Neural cell (in vitro differentiated cells): ENCODE data around the gene SKIC8. TPM values are rescaled to one million over a fixed set of nuclear protein-coding genes. Genes with fewer than 3 reads are reported as not detected.

ENCODE experiments used
- H2AFZ ChIP-seq: fragments of 200-600, 300-800 bp; sonication (generic), shearing (Covaris generic); 2 replicates; pipeline ENCODE4 v1.6.0; 2014; ENCODE audit warnings: low read depth, mild to moderate bottlenecking, antibody characterized with exemption, low read length, moderate library complexity
- H3F3A ChIP-seq: fragments of 200-600 bp; shearing (Covaris generic); 2 replicates; pipeline ENCODE4 v1.6.1; 2016; ENCODE audit warnings: mild to moderate bottlenecking, moderate library complexity, mixed read lengths, antibody characterized with exemption, low read length; ENCODE audit not compliant: insufficient read depth, poor library complexity, severe bottlenecking
- H3K27ac ChIP-seq: fragments of 200-600, 300-800 bp; sonication (generic), shearing (Covaris generic); 2 replicates; pipeline ENCODE4 v1.5.1; 2014; ENCODE audit warnings: mild to moderate bottlenecking, low read length, moderate library complexity
- H3K27me3 ChIP-seq: fragments of 300-800, 200-600 bp; sonication (generic), shearing (Covaris generic); 2 replicates; pipeline ENCODE4 v1.6.0; 2014; ENCODE audit warnings: mild to moderate bottlenecking, low read depth, low read length, moderate library complexity; ENCODE audit not compliant: insufficient read depth
- H3K36me3 ChIP-seq: fragments of 300-800, 200-600 bp; sonication (generic), shearing (Covaris generic); 2 replicates; pipeline ENCODE4 v1.5.1; 2014; ENCODE audit warnings: mild to moderate bottlenecking, antibody characterized with exemption, low read length, moderate library complexity; ENCODE audit not compliant: insufficient read depth
- H3K4me2 ChIP-seq: fragments of 300-800, 200-600 bp; sonication (generic), shearing (Covaris generic); 2 replicates; pipeline ENCODE4 v1.6.0; 2014; ENCODE audit warnings: mild to moderate bottlenecking, low read length
- H3K4me3 ChIP-seq: fragments of 300-800, 200-600 bp; sonication (generic), shearing (Covaris generic); 2 replicates; pipeline ENCODE4 v1.5.1; 2014; ENCODE audit warnings: mild to moderate bottlenecking, low read length, moderate library complexity
- H3K79me2 ChIP-seq: fragments of 200-600 bp; shearing (Covaris generic); replicated peaks from 2 replicates; pipeline ENCODE4 v1.6.0; 2014; ENCODE audit warnings: mild to moderate bottlenecking, low read length, moderate library complexity; ENCODE audit not compliant: insufficient read depth
- H3K9ac ChIP-seq: fragments of 300-800, 200-600 bp; sonication (generic), shearing (Covaris generic); 2 replicates; pipeline ENCODE4 v1.6.1; 2016; ENCODE audit warnings: mild to moderate bottlenecking, low read length, mixed read lengths
- H3K9me2 ChIP-seq: fragments of 200-600 bp; shearing (Covaris generic); 2 replicates; pipeline ENCODE4 v1.6.1; 2016; ENCODE audit warnings: mild to moderate bottlenecking, low read length, mixed read lengths; ENCODE audit not compliant: insufficient read depth
- H3K9me3 ChIP-seq: fragments of 200-600, 300-800 bp; sonication (generic), shearing (Covaris generic); 2 replicates; pipeline ENCODE4 v1.6.1; 2016; ENCODE audit warnings: mild to moderate bottlenecking, mixed run types, low read length, moderate library complexity, mixed read lengths
- H4K20me1 ChIP-seq: fragments of 200-600 bp; shearing (Covaris generic); 2 replicates; pipeline ENCODE4 v1.6.1; 2016; ENCODE audit warnings: mild to moderate bottlenecking, mixed run types; ENCODE audit not compliant: insufficient read depth
- EP300 ChIP-seq: fragments of 450-650 bp; conservative IDR thresholded peaks from 2 replicates; pipeline ENCODE4 v1.6.1; 2014; ENCODE audit warnings: antibody characterized with exemption, mild to moderate bottlenecking, moderate library complexity; ENCODE audit not compliant: poor library complexity, severe bottlenecking
- EZH2 ChIP-seq: fragments of 200-600, 300-800 bp; shearing (Covaris generic), sonication (generic); IDR thresholded peaks from 2 replicates; pipeline ENCODE4 v1.6.1; 2014; ENCODE audit warnings: antibody characterized with exemption, low read length, borderline replicate concordance, mild to moderate bottlenecking; ENCODE audit not compliant: insufficient read depth, poor library complexity, severe bottlenecking
- MXI1 ChIP-seq: fragments of 450-650 bp; conservative IDR thresholded peaks from 2 replicates; pipeline ENCODE4 v1.6.1; 2014; ENCODE audit warnings: antibody characterized with exemption, mild to moderate bottlenecking; ENCODE audit not compliant: poor library complexity, severe bottlenecking
- POLR2AphosphoS5 ChIP-seq: IDR thresholded peaks from 2 replicates; pipeline ENCODE4 v1.6.1; 2012
- RAD21 ChIP-seq: fragments of 450-650 bp; conservative IDR thresholded peaks from 2 replicates; pipeline ENCODE4 v1.6.1; 2014; ENCODE audit warnings: antibody characterized with exemption, mild to moderate bottlenecking, moderate library complexity
- SMC3 ChIP-seq: fragments of 450-650 bp; conservative IDR thresholded peaks from 2 replicates; pipeline ENCODE4 v1.6.1; 2014; ENCODE audit warnings: antibody characterized with exemption, mild to moderate bottlenecking, moderate library complexity; ENCODE audit not compliant: poor library complexity
- TAF1 ChIP-seq: IDR thresholded peaks from 2 replicates; pipeline ENCODE4 v1.6.1; 2012; ENCODE audit warnings: low read depth
- polyA plus RNA-seq: library from polyadenylated mRNA; depleted of rRNA; stranded (reverse); fragments of >200 nt; gene quantifications from 2 replicates; pipeline ENCODE4 v1.2.3, GENCODE V29; 2014
- TF ChIP-seq, protein P1 (sequence below): fragments of 450-650 bp; IDR thresholded peaks from 2 replicates; pipeline ENCODE4 v1.5.1; 2014; ENCODE audit warnings: antibody characterized with exemption, mild to moderate bottlenecking, moderate library complexity; ENCODE audit not compliant: poor library complexity, severe bottlenecking
- TF ChIP-seq, protein P2 (sequence below): IDR thresholded peaks from 2 replicates; pipeline ENCODE4 v1.6.1; 2012; ENCODE audit warnings: borderline replicate concordance

Gene SKIC8
- polyA plus RNA-seq, 1 donor from 2014 or later: 170 TPM

DNA sequence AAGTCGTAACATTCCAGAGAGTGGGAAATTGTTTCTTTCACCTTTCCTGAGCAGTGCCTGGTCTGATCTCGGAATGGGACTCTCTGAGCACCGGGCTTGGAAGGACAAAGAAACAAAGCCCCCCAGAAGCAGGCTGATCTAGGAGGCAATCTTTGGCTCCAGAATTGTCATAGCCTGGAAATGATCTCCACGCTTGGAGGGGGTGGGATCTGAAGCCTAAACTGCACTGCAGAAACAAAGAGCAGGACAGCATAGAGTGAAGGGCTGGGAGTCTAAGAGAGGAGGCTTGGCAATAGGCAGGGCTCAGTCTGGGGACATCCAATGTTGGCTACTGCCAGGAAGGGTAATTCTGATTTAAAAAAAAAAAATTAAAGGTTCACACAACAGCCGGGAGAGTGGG is 42.6 kb upstream of the SKIC8 start:
- Histone ChIP-seq H3K4me3 (no peak overlapping the region), H2AFZ (no peak overlapping the region), H3K9me3 (no peaks in the 10 kb centered on the region), H3K9me2 (no peaks in the 10 kb centered on the region), H3K79me2 (no peaks in the 10 kb centered on the region), H3K27ac (no peak overlapping the region), H3K9ac (no peak overlapping the region), H4K20me1 (no peaks in the 10 kb centered on the region), H3K4me2 (no peak overlapping the region), H3K36me3 (no peaks in the 10 kb centered on the region), H3F3A (no peaks in the 10 kb centered on the region), H3K27me3 (peaks cover 49% of the 10 kb centered on the region)
- TF ChIP-seq EP300 (no peak), POLR2AphosphoS5 (no peak), SMC3 (no peak), MXI1 (no peak), RAD21 (no peak), EZH2 (no peak), TAF1 (no peak)
- TF ChIP-seq, protein P1, sequence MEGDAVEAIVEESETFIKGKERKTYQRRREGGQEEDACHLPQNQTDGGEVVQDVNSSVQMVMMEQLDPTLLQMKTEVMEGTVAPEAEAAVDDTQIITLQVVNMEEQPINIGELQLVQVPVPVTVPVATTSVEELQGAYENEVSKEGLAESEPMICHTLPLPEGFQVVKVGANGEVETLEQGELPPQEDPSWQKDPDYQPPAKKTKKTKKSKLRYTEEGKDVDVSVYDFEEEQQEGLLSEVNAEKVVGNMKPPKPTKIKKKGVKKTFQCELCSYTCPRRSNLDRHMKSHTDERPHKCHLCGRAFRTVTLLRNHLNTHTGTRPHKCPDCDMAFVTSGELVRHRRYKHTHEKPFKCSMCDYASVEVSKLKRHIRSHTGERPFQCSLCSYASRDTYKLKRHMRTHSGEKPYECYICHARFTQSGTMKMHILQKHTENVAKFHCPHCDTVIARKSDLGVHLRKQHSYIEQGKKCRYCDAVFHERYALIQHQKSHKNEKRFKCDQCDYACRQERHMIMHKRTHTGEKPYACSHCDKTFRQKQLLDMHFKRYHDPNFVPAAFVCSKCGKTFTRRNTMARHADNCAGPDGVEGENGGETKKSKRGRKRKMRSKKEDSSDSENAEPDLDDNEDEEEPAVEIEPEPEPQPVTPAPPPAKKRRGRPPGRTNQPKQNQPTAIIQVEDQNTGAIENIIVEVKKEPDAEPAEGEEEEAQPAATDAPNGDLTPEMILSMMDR: no peak
- TF ChIP-seq, protein P2, sequence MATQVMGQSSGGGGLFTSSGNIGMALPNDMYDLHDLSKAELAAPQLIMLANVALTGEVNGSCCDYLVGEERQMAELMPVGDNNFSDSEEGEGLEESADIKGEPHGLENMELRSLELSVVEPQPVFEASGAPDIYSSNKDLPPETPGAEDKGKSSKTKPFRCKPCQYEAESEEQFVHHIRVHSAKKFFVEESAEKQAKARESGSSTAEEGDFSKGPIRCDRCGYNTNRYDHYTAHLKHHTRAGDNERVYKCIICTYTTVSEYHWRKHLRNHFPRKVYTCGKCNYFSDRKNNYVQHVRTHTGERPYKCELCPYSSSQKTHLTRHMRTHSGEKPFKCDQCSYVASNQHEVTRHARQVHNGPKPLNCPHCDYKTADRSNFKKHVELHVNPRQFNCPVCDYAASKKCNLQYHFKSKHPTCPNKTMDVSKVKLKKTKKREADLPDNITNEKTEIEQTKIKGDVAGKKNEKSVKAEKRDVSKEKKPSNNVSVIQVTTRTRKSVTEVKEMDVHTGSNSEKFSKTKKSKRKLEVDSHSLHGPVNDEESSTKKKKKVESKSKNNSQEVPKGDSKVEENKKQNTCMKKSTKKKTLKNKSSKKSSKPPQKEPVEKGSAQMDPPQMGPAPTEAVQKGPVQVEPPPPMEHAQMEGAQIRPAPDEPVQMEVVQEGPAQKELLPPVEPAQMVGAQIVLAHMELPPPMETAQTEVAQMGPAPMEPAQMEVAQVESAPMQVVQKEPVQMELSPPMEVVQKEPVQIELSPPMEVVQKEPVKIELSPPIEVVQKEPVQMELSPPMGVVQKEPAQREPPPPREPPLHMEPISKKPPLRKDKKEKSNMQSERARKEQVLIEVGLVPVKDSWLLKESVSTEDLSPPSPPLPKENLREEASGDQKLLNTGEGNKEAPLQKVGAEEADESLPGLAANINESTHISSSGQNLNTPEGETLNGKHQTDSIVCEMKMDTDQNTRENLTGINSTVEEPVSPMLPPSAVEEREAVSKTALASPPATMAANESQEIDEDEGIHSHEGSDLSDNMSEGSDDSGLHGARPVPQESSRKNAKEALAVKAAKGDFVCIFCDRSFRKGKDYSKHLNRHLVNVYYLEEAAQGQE: no peak

DNA sequence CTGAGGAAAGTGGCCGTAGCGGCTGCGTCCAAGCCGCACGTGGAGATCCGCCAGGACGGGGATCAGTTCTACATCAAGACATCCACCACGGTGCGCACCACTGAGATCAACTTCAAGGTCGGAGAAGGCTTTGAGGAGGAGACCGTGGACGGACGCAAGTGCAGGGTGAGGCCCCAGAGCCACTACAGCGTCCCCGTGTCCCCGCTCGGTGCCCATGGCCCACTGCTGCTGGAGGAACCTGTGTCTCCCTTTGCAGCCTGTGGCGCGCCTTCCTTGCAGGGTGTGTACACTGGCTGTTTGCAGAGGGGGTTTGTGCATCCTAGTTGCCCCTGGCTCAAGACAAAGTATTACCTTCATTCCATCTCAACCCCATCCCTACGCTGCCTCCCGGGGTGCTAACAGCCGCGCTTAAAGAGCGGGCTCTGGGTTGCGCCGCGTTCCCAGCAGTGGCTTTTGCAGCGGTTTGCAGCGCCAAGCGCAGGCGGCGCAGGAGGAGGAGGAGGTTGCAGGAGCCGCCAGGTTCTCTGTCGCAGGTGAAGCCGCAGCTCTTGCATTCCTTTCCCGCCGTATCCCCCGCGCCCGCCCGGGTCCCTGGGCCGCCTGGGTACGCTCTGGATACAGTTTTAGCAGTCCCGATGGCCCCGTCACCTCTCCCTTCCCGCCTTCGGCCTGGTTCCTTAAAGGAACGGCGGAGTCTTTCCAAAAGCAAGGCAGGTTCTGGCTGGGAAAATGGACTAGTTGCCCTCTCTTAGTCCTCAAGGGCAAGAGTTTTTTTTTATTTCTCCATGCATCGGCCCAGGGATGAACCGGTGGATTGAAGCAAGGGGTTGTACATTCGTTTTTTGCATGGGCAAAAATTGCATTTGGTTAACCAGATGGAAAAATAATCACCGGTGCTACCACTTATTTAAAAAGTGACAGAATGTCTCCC is 41.9 kb upstream of the SKIC8 start:
- no peaks in the 10 kb centered on the region for H3K9me3 ChIP-seq
- no peaks in the 10 kb centered on the region for H3K9me2 ChIP-seq
- peak overlapping the region; percentile 21 for H2AFZ ChIP-seq
- H3F3A ChIP-seq: no peaks in the 10 kb centered on the region
- H3K9ac ChIP-seq: peak overlapping the region; percentile 35
- no peak overlapping the region for H3K27ac ChIP-seq
- TF ChIP-seq, protein P1: peak; percentile 43
- no peak for TF ChIP-seq SMC3
- peak; percentile 10 for TF ChIP-seq MXI1
- no peak for TF ChIP-seq EP300
- TF ChIP-seq, protein P2: no peak
- TF ChIP-seq EZH2: no peak
- TF ChIP-seq TAF1: no peak
- peak; percentile 43 for TF ChIP-seq RAD21
- no peak for TF ChIP-seq POLR2AphosphoS5
- H3K36me3 ChIP-seq: no peaks in the 10 kb centered on the region
- H3K27me3 ChIP-seq: peaks cover 49% of the 10 kb centered on the region
- no peaks in the 10 kb centered on the region for H4K20me1 ChIP-seq
- peak overlapping the region; percentile 58 for H3K4me2 ChIP-seq
- H3K4me3 ChIP-seq: peak overlapping the region; percentile 65
- no peaks in the 10 kb centered on the region for H3K79me2 ChIP-seq
